KBM-7 (cell line): Measurements from ENCODE around the gene C5orf22.

Source experiments
- DNase-seq: peaks from one replicate; pipeline ENCODE4 v3.0.0-alpha.2; 2015
- in situ Hi-C: fragments of 300-500 bp; cut with MboI; formaldehyde crosslinking; loops from 2 replicates; pipeline ENCODE4 v1.14.3; 2020; ENCODE audit warnings: low sequenced_read_pairs, low pct_unique_long_range_greater_than_20kb, mixed read lengths

The C5orf22 gene

GRCh38 chr5:31531888-31532547 is at the start of gene C5orf22, which contains the start of gene DROSHA:
TSS of gene C5orf22 (plus strand) at chr5:31532301. CDS start at chr5:31532393, 92 bp downstream.
TSS of gene DROSHA (minus strand) at chr5:31532093. CDS start at chr5:31529059, 3,034 bp downstream.
- in situ Hi-C loops, result no loop called here
- DNase-seq, result peak; percentile 97

- DNase-seq, result no peak
- in situ Hi-C loops, result no loop called here
Measured at GRCh38 chr5:31485376-31486207, 46.5 kb upstream of the C5orf22 start.

- DNase-seq, result no peak
- in situ Hi-C loops, result no loop called here
Measured at GRCh38 chr5:31486441-31486840, 45.7 kb upstream of the C5orf22 start.

GRCh38 chr5:31487506-31487905 is 44.6 kb upstream of the C5orf22 start:
- DNase-seq, result no peak
- in situ Hi-C loops, result no loop called here

- no peak for DNase-seq
- in situ Hi-C loops, result no loop called here
Measured at GRCh38 chr5:31492869-31493268, 39.2 kb upstream of the C5orf22 start.

GRCh38 chr5:31495336-31495735 is 36.8 kb upstream of the C5orf22 start:
- DNase-seq, result no peak
- in situ Hi-C loops, result no loop called here

GRCh38 chr5:31496301-31496700 is 35.8 kb upstream of the C5orf22 start:
- no peak for DNase-seq
- in situ Hi-C loops, result no loop called here

GRCh38 chr5:31496891-31497290 is 35.2 kb upstream of the C5orf22 start:
- no peak for DNase-seq
- in situ Hi-C loops, result no loop called here

- in situ Hi-C loops, result no loop called here
- DNase-seq, result no peak
Measured at GRCh38 chr5:31500256-31500655, 31.8 kb upstream of the C5orf22 start.

GRCh38 chr5:31502506-31502905 is 29.6 kb upstream of the C5orf22 start:
- in situ Hi-C loops, result no loop called here
- DNase-seq, result no peak

GRCh38 chr5:31504529-31504928 is 27.6 kb upstream of the C5orf22 start:
- in situ Hi-C loops, result no loop called here
- no peak for DNase-seq

- DNase-seq, result no peak
- in situ Hi-C loops, result no loop called here
Measured at GRCh38 chr5:31511305-31511704, 20.8 kb upstream of the C5orf22 start.

GRCh38 chr5:31516802-31517201 is 15.3 kb upstream of the C5orf22 start:
- in situ Hi-C loops, result no loop called here
- DNase-seq, result no peak

- DNase-seq, result no peak
- in situ Hi-C loops, result no loop called here
Measured at GRCh38 chr5:31523041-31523440, 9.1 kb upstream of the C5orf22 start.

- peak; percentile 31 for DNase-seq
- in situ Hi-C loops, result no loop called here
Measured at GRCh38 chr5:31530541-31531265, 1.4 kb upstream of the C5orf22 start.

- DNase-seq, result no peak
Measured at GRCh38 chr5:31531543-31531887, 586 bp upstream of the C5orf22 start.

GRCh38 chr5:31534527-31535046 is 2.5 kb downstream of the C5orf22 start:
- in situ Hi-C loops, result no loop called here

More at GRCh38 chr5:31531543-31531887, 586 bp upstream of the C5orf22 start:
- in situ Hi-C loops, result no loop called here

GRCh38 chr5:31536873-31537272 is 4.8 kb downstream of the C5orf22 start:
- in situ Hi-C loops, result no loop called here
- no peak for DNase-seq

More at GRCh38 chr5:31534527-31535046, 2.5 kb downstream of the C5orf22 start:
- DNase-seq, result no peak

GRCh38 chr5:31537349-31537748 is 5.2 kb downstream of the C5orf22 start:
- DNase-seq, result no peak
- in situ Hi-C loops, result no loop called here

GRCh38 chr5:31537851-31538250 is 5.8 kb downstream of the C5orf22 start:
- in situ Hi-C loops, result no loop called here
- no peak for DNase-seq
